Measurements from ENCODE around the gene CYP3A5. TPM values are rescaled to one million over a fixed set of nuclear protein-coding genes. Genes with fewer than 3 reads are reported as not detected.

CYP3A5 gene
- total and polyA plus RNA-seq, 11 donors, result 0.06 to 0.52 (median 0.23) TPM; not detected in 6

GRCh38 chr7:99616359-99617191, 63.2 kb downstream of the CYP3A5 start, which contains the start of gene ZSCAN25:
Gene ZSCAN25 (plus strand): TSS chr7:99616946. CDS start chr7:99619607, 2,661 bp downstream.
- Histone ChIP-seq H3K4me1 (peaks cover 0 to 17% (median 11%) of the 10 kb centered on the region in 12 donors), H3K4me3 (peak within 1 kb of the TSS; percentile 74 to 99 (median 95)), H3K27me3 (no peaks in the 10 kb centered on the region), H3K36me3 (peaks cover 0 to 35% (median 33%) of the 10 kb centered on the region in 9 donors), H3K27ac (peak within 1 kb of the TSS; percentile 43 to 93 (median 86)), H3K9me3 (no peaks in the 10 kb centered on the region)
- WGBS, 4 donors, result 0 to 2% (median 1%) methylated on average over 25 to 60 of the region's 60 CpGs
- DNase-seq, result peak; percentile 83 to 93 (median 93)
- TF ChIP-seq POLR2A (IDR thresholded peaks at IDR 0.05) (peak in 1 of 2 donors; percentile 78), CTCF (IDR thresholded peaks at IDR 0.05) (peak in 11 of 12 donors; percentile 12 to 48 (median 43))
- peak; percentile 98 for ATAC-seq
- intact Hi-C loops (cut with DNase I), result loop anchor here in 4 of 10 donors (1.0 to 10.0 kb wide), 5 partner anchors 58 to 298 kb away; partner anchors contain the start of genes ZNF655 (in 2 of the 4), FAM200A (in 1 of the 4) and TRIM4 (in 1 of the 4)

GRCh38 chr7:99615989-99616358, 63.8 kb downstream of the CYP3A5 start:
- no peaks in the 10 kb centered on the region for H3K9me3 ChIP-seq
- no peak for ATAC-seq
- no peaks in the 10 kb centered on the region for H3K27me3 ChIP-seq
- 85 to 89% (median 86%) methylated on average over 5 of the region's 5 CpGs for WGBS, 4 donors
- no peak for TF ChIP-seq CTCF (IDR thresholded peaks at IDR 0.05)
- TF ChIP-seq POLR2A (IDR thresholded peaks at IDR 0.05), result no peak
- DNase-seq, result no peak
- H3K27ac ChIP-seq, result peak overlapping the region in 8 of 12 donors; percentile 78 to 92 (median 88)
- intact Hi-C loops (cut with DNase I), result loop anchor here in 4 of 10 donors (1.0 to 10.0 kb wide), 5 partner anchors 57 to 299 kb away; partner anchors contain the start of genes ZNF655 (in 2 of the 4), FAM200A (in 1 of the 4) and TRIM4 (in 1 of the 4)
- peaks cover 0 to 17% (median 11%) of the 10 kb centered on the region in 12 donors for H3K4me1 ChIP-seq
- H3K4me3 ChIP-seq, result peak overlapping the region; percentile 74 to 99 (median 95)
- peaks cover 0 to 29% (median 27%) of the 10 kb centered on the region in 9 donors for H3K36me3 ChIP-seq

- ATAC-seq, result no peak
These were observed 65.3 kb downstream of the CYP3A5 start for GRCh38 chr7:99614495-99614894.

More at GRCh38 chr7:99614495-99614894, 65.3 kb downstream of the CYP3A5 start:
- Histone ChIP-seq H3K27ac (no peak overlapping the region), H3K27me3 (no peaks in the 10 kb centered on the region), H3K4me3 (no peak overlapping the region), H3K36me3 (peaks cover 0 to 14% (median 12%) of the 10 kb centered on the region in 9 donors), H3K9me3 (no peaks in the 10 kb centered on the region), H3K4me1 (peaks cover 0 to 17% (median 11%) of the 10 kb centered on the region in 12 donors)
- no peak for TF ChIP-seq POLR2A (IDR thresholded peaks at IDR 0.05)
- TF ChIP-seq CTCF (IDR thresholded peaks at IDR 0.05), result no peak
- intact Hi-C loops (cut with DNase I), result loop anchor here in 1 of 10 donors (10.0 kb wide), 2 partner anchors 120 to 300 kb away; partner anchors contain the start of gene TRIM4
- DNase-seq, result no peak
- 65 to 73% (median 69%) methylated on average over 3 of the region's 3 CpGs for WGBS, 4 donors
